Fibroblast of mammary gland (primary cell): ENCODE results near the gene BECN2.

Source experiments
- DNase-seq: peaks from one replicate; pipeline ENCODE4 v3.0.0-alpha.2; 2010; ENCODE audit warnings: low read depth
- H3K4me3 ChIP-seq: 2 replicates; pipeline ENCODE4 v1.5.1; 2011; ENCODE audit warnings: low read depth, mild to moderate bottlenecking, low read length, moderate library complexity; ENCODE audit not compliant: control insufficient read depth
- TF ChIP-seq, protein P1 (sequence below): conservative IDR thresholded peaks from 2 replicates; pipeline ENCODE4 v1.5.1; 2011; ENCODE audit warnings: low read depth, low read length, inconsistent platforms; ENCODE audit not compliant: control insufficient read depth, insufficient read depth

Gene BECN2

DNA sequence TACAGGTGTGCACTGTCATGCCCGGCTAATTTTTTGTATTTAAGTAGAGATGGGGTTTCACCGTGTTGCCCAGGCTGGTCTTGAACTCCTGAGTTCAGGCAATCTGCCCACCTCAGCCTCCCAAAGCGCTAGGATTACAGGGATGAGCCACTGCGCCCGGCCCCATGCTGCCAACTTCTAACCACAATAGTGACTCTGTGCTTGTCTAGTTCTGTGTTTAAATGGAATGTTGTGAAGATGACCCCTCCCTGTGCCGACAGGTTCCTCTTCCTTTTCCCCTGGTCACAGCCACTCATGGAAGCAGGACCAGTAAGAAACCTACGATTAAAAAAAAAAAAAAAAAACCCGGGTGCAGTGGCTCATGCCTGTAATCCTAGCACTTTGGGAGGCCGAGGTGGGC is 36.6 kb downstream of the BECN2 start:
- no peak for DNase-seq
- no peak overlapping the region for H3K4me3 ChIP-seq
- TF ChIP-seq, protein P1, sequence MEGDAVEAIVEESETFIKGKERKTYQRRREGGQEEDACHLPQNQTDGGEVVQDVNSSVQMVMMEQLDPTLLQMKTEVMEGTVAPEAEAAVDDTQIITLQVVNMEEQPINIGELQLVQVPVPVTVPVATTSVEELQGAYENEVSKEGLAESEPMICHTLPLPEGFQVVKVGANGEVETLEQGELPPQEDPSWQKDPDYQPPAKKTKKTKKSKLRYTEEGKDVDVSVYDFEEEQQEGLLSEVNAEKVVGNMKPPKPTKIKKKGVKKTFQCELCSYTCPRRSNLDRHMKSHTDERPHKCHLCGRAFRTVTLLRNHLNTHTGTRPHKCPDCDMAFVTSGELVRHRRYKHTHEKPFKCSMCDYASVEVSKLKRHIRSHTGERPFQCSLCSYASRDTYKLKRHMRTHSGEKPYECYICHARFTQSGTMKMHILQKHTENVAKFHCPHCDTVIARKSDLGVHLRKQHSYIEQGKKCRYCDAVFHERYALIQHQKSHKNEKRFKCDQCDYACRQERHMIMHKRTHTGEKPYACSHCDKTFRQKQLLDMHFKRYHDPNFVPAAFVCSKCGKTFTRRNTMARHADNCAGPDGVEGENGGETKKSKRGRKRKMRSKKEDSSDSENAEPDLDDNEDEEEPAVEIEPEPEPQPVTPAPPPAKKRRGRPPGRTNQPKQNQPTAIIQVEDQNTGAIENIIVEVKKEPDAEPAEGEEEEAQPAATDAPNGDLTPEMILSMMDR, result no peak

GRCh38 chr1:241997401-241997998 is 39.9 kb downstream of the BECN2 start:
- H3K4me3 ChIP-seq, result no peak overlapping the region
- TF ChIP-seq, protein P1, result no peak
- peak; percentile 71 for DNase-seq

- TF ChIP-seq, protein P1, result peak; percentile 60
- H3K4me3 ChIP-seq, result peak overlapping the region; percentile 33
- peak; percentile 97 for DNase-seq
Observed at GRCh38 chr1:241998412-241998921, 40.9 kb downstream of the BECN2 start.

DNA sequence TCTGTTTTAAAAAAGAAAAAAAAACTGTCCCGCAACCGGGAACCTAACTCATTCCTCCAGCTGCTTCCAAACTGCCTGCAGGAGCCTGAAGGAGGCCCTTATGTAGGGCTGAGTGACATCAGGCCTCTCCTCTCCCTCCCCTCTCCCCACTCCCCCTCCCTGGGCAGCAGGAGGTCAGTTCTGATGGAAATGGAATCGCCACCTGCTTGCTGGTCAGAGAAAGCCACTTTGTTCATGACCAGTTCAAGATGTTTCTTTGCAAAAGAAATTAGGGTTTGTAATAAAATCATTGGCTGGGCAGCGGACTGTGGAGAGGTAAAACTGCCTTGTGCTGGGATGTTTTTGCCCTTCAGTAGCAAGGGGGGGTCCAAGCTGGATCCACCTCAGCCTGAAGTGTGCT is 41.5 kb downstream of the BECN2 start, which contains the start of gene MAP1LC3C:
MAP1LC3C (minus strand) TSS at position 73 of the 400 bp plus-strand sequence. CDS start 90 bp downstream, outside the sequence.
- no peak for DNase-seq
- TF ChIP-seq, protein P1, result no peak
- peak within 1 kb of the TSS; percentile 33 for H3K4me3 ChIP-seq

- TF ChIP-seq, protein P1, result no peak
- no peak overlapping the region for H3K4me3 ChIP-seq
- DNase-seq, result no peak
Observed at GRCh38 chr1:242000434-242000833, 42.9 kb downstream of the BECN2 start.

- no peak overlapping the region for H3K4me3 ChIP-seq
- TF ChIP-seq, protein P1, result no peak
- DNase-seq, result peak; percentile 64
Observed at GRCh38 chr1:242002072-242002471, 44.5 kb downstream of the BECN2 start.
